MV-4-11 (cell line): Measurements from ENCODE around the gene ARHGAP4.
A peak's percentile ranks its signal among the peaks of the same experiment; 100 is the strongest.

Experiments
- DNase-seq: peaks from one replicate; lab custom pipeline; 2025; lab: John Stamatoyannopoulos, UW

The ARHGAP4 gene

DNA sequence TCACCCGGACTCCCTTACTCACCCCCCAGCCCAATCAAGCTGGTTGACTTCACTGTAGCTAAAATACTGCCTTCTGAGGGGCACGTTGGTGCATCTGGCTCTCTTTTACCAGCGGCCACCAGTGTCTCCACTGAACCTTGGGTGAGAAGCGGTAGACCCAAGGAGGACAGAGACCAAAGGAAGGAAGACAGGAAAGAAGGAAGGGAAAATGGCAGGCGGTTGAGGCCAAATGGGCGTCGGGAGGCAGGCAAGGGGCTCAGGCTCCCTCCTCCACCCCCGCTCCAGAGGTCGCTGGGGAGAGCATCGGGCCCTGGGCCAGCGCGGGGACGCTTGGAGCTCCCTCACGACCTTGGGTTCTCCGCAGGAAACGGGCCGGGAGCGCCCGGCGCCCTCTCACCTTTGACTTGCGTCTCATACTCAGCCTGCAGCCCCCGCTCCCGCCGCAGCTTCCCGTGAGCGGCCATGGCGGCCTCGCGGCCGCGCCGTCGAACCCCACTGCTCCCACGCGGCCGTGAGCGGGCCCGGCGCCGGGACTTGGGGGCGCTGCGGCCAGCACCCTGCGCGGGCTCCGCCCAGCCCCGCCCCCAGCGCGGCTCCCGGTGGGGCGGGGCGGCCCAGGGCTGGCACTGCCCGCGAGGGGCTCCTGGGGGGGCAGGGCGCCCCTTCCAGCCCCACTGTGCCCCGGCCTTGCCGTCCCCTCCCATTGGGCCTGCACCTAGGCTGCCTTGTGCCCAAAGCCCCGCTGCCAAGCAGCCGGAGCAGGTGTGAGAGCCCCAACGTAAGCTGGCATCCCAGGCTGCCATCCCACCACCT lies at the start of gene ARHGAP4:
ARHGAP4 (minus strand) TSS at position 526 of the 813 bp plus-strand sequence; CDS start at position 464, 62 bp downstream.
- peak; percentile 51 for DNase-seq

DNA sequence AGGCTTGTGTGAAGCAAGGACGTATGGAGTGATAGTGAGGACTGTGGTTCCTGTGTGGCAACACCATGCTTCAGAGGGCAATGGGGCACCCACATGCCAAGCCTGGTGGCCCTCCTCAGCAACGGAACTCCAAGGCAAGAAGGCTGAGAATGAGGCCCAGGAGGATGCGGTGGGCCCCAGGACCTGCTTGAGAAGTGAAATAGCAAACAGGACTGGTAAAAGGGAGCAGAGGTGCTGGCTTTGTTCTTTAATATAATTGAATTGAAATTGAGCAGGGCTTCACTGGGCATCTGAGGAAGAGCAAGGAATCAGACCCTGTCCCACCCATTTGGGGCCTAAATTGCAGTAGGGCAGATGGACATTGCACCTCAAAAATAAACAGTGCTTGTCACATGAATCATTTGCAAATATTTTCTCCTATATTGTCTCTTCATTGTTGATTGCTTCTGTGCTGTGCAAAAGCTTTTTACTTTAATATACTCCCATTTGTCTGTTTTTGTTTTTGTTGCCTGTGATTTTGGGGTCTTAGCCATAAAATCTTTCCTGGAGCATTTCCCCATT lies 48.7 kb upstream of the ARHGAP4 start:
- peak; percentile 13 for DNase-seq

DNA sequence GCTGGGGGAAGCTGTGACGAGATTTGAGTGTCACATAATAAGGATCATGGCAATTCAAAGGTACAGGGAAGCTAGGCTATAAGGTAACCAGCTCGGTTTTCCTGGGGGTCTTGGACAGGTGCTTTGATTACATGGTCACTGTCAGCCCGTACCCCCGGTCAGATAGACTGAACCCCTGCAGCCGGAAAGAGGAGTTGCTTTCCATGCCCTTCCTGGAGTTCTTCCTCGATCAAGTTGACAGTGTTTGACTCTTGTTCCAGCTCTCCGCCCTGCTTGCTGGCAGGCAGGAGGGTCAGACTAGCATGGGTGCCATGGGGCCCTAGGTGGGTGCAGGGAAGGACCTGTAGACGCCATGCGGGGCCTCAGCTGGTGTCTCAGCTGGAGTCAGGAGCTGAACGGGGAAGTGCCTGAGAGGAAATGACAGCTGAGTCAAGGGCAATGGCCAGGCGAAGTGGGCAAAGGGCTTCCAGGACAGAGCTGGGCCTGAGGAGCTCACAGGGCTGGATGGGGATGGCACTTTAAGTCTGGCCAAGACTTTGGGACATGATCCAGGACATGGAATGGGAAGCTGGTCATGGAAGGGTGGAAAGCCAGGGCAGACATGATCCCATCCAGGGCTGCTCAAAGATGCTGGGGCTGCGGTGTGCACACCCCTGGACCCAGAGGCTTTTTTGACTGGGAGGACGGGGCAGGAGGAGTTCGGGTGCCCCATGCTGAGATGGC lies 48.1 kb upstream of the ARHGAP4 start:
- peak; percentile 24 for DNase-seq

DNA sequence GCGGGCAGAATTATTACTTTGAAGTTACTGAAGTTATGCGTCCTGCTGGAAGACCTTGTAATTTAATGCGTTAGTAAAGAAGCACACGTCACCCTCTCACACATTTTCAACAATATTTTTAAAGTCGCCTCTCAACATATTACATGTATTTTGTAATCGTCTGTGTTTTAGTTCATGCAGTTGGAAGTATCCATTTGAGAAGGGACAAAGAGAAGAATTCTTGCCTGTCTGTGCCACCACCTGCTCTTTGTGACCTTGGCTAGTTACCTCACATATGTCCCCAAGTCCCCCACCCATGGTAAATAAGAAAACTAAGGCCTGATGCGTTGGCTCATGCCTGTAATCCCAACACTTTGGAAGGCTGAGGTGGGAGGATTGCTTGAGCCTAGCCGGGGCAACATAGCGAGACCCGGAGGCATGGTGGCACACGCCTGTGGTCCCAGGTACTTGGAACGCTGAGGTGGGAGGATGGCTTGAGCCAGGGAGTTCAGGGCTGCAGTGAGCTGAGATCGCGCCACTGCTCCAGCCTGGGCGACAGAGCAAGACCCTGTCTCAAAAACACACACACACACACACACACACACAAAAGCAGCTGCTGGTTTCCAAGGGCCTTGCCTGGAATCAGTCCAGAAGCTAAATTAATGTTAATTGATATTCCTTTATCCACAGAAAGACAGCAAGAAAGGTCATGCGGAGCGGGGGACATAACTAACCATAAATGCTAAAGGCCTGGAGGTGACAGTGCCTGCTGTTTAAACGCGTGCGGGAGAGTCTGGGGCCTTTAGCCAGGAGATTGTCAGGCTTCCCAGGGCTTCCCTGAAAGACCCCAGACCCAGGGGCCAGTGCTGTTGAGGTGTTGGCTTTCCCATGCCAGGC lies 47.3 kb upstream of the ARHGAP4 start:
- no peak for DNase-seq

DNA sequence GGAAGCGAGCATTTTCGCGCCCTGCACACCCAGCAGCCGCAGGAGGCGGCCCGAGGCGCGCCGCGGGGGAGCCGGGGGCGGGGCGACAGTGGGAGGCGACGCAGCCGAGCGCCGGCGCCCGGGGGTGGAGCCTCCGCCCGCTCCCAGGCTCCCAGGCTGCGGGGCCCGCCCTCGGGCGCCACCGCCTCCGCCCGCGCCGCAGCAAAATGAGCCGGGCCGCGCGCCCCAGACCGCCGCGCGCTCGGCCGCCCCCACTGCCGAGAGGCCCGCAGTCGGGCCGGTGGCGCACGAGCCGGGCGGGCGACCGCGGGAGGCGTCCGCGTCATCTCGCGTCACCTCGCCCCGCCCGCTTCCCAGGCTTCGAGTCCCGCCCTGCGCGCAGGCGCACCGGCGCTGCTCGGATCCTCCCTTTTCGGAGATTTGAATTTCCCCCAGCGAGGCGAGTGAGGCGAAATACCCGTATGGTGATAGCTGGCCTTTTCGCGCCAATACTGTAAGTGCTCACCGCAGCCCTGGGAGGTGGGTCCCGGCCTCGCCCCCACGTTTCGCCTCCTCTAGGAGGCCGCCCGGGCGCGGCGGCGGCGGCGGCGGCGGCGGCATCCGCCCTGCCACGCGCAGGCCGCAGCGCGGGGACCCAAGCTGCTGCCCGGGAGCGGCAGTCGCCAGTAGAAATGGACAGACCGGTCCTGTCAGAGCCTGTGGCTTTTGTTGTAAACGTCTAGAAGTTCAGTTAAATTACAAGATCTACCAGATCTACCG lies 46.5 kb upstream of the ARHGAP4 start, which contains the start of gene TMEM187:
TMEM187 (plus strand) TSS at position 387 of the 759 bp plus-strand sequence. CDS start 9,309 bp downstream, outside the sequence.
- peak; percentile 81 for DNase-seq

DNA sequence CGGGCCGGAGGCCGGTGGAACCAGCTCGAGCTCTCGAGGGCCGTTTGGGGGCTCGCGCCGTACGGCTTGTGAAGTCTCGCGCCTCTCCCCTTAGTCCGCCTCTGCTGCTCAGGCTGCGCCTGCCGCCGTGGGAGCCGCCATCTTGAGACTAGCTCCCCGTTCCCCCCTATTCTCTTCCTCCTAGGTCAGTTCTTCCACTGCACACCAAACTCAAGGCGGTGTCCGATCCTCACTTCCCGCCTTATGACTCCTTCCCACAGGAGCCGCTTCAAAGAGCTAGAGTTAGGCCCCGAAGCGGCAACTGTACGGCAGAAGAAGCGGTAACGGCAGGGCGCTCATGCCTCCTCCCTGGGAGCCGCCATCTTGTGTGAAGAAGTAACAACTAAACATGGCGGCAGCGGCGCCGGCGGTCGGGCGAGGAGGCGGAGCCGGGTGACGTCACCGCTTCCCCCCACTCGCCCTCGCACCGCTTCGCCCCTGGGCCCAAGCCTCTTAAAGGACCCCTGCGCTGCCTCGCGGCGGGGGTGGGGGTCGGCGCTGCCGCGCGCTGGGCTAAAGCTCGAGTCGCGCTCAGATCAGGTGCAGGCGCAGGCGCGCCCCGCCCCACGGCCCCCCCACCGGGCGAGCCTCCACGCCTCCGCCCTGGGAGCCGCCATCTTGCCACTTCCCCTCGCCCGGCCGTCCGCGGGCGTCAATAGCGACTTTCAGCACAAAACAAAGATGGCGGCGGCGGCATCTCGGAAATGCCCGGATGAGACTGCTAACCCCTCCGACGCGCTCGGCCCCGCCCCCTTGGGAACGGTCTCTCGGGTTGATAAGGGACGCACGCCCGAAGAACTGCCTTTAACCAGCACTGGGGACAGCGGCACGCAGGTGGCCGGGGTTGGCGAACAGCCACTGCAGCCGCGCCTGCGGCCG lies 45.6 kb upstream of the ARHGAP4 start, which contains the start of gene HCFC1:
HCFC1 (minus strand) TSS at position 369 of the 918 bp plus-strand sequence. CDS start 978 bp downstream, outside the sequence.
- DNase-seq: peak; percentile 88

DNA sequence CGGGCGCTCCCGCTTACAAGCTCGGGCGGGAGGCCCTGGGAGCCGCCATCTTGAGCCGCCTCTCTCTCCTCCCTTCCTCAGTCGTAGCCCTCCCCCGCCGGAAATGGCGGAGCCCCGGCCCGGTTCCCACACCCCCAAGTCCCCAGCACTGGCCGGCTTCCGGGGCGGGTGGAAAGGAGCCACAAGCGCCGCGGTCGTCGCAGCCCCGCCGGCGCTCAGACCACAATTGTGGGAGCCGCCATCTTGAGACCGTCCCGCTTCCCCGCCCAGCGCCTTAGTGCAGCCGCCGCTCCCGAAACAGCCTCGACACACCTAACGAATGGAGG lies 45.0 kb upstream of the ARHGAP4 start:
- DNase-seq: peak; percentile 73

DNA sequence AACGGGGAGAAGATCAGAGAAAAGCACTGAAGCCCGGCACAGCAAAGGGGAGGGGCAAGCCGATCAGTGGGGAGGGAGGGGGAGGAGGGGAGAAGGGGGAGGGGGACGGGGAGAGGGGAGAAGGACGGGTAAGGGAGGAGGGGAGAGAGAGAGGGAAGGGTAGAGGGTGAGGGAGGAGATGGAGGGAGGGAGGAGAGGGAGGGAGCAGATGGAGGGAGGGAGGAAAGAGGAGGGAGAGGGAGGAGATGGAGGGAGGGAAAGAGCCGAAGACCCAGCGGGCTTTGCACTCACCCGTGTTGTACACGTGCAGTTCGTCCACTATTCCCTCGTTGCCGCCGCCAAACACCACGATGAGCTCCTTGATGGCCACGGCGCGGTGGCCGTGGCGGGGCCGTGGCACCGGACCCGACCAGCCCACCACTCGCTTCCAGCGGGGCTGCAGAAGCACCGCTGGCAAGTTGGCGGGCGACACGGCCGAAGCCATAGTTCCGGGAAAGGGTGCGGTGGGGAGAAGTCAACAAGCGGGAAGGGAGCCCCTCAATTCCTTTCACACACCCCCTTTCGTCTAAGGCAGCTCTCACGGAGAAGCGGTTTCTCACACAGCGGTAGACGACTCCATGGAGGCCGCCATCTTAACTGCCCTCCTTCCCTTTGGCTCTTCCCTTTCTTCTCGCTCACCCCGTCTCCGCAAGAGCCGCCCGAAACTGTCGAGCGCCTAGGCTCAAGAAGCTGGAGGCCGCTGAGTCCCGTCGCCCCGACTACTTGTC lies 44.5 kb upstream of the ARHGAP4 start:
- peak; percentile 48 for DNase-seq

DNA sequence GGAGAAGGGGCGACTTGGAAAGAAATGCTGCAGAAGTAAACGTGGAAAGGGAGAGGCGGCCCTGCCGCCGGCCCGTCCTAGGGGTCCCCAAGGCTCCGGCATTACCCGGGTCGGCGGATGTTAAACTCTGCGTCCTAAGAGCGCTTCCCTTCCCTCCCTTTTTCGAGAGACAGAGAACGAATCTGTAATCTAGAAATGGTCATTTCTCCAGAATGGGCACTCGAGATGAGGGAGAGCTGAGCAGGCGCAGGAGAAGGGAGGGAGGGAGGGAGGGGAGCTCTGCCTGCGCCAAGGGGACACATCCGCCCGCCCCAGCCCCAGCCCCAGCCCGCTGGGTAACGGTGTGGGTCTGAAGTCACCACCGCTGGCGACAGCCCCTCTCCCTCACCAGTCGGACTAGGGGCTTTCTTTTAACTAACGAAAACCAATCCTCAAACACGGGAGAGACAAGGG lies 43.9 kb upstream of the ARHGAP4 start:
- DNase-seq: no peak

DNA sequence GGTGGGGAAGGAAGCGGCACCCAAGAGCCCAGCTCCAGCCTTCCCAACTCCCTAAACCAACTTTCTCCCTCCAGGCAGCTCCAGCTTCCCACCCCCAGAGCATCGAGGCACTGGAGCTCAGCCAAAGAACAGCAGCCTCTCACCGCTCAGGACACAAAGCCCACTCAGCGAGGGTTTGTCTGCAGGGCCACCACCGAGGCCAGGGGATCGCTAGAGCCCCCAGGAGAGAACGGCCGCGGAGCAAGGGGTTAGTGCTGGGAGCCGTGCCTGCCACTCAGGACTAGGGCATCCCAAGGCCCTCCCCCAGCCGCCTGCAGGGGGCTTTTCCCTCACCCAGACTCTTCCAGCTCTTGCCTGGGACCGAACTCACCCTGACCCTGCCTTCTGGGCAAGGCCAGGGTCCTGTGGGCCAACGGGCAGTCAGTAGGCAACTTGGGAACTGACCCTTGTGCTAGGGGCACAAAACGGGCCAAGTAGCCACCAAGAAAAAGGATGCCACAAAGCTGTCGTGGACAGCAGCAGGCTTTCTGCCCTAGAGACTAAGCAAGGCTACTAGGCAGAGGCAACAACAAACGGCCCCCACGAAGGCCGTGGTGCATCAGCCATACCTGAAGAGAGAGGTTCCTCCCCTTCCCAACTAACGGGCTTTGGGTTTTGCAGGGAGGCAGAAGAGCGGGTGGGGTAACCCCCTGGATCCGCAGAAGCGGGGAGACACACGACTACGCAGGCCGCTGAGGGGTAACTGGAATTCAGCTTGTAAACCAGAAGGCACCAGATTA lies 43.2 kb upstream of the ARHGAP4 start:
- DNase-seq: no peak

DNA sequence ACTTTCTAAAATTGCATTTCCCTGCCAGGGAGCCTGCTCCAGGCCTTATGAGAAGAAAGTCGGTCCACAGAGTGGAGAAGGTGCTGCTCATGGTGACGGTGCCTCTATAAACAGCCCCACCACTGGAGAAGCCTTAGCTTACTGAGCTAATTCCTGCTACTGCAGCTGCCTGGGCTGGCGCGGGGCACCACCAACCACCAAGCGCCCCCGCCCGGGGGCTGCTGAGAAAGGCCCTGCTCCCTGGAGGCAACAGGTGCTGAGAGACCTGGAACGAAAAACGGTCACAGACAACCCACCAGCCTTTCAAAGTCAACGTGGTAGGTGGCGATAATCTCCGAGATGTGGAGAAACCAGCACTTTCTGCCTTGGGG lies 42.7 kb upstream of the ARHGAP4 start:
- DNase-seq: peak; percentile 4

DNA sequence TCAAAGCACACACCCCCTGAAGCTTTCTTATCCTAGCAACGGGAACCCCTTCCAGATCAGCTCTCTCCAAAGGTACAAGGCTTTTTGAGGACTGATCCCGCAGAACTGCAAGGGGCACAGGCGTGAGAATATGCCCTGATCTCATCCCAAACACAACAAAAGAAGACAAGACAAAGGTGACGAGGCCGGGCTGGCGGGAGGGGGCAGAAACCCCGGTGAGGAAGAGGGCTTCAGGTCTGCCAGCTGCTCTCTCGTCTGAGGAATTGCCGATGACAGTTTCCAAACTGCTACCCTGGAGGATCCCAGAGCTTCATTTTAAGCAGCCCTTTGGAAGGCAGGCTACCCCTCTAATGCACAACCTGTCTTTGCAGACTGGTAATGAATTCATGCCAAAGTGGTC lies 42.2 kb upstream of the ARHGAP4 start:
- no peak for DNase-seq

DNA sequence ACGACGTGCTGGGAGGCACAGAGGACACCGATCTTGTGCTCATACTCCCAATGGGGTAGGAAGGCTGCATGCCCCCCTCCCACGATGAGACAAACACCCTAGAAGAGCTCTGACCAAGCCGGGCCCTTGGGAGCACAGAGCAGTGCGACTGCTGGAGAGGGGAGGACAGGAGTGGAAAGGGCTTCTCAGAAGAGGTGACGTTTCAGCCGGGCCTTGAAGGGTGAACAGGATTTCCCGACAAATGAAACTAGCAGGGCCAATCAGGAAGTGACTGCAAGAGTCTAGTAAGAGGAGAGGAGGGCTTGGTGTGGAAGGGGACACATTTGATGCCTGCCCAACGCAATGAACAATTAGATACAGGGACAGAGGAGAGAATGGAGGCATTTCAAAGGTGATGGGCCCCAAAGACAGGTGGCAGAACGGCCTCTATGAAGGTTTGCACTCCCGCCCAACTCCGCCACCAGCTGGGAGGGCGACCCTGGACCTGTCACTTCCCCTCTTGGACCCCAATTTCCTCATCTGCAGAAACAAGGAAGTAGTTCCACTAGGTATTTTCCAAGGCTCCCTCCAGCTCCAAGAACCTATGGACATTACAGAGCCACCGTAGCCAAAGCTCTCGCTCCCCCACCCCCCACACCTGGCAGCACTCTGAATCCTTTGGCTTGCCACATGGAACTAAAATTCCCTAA lies 41.6 kb upstream of the ARHGAP4 start:
- DNase-seq: peak; percentile 31

DNA sequence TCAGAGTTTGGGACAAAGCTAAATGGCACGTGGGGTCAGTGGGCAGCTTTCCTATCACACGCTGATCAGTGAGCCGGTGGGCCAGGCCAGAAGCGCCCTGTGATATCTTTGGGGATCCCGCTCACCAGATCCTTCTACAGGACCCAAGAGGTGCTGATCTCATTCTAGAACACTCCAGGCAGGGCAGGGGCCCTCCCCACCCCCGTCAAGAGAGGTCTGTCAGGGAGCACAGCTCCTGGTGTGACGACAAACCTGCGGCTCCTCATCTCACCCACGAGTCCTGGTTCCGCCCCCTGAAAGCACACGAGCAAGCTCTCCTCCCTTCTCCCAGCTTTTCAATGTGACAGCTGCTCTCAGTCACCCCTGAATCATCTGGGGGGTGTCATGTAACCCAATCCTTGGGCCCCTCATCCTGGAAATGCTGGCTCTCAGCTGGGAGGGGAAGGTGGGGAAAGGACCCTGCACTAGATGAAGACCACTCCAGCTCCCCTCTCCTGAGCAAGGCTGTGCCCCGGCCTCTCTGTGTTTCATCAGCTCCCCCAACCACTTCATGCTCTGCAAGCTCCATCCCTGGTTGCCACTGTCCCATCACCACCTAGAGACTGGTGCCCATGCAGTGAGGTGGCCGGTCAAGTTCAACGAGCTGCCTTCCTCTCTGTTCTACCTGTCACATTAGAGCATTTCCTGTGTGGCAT lies 40.9 kb upstream of the ARHGAP4 start:
- no peak for DNase-seq

DNA sequence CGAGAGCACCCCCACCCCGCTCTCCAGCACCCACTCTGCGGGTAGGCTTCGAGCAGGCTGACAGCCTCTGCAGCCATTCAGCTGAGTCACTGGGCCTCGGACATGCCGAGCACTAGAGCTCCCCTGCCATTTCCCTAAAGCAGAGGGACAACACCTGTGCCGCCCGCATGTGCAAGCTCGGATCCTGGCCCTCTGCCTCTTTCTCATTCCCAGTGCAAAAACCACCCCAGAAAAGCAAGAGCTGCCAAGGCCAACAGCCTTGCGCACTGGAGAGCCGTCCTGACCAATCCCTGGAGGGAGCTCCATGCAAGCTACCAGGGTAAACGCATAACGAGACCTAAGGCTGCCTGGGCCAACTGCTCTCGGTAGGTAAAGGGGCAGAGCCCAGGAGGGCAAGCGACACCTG lies 40.2 kb upstream of the ARHGAP4 start:
- DNase-seq: no peak

DNA sequence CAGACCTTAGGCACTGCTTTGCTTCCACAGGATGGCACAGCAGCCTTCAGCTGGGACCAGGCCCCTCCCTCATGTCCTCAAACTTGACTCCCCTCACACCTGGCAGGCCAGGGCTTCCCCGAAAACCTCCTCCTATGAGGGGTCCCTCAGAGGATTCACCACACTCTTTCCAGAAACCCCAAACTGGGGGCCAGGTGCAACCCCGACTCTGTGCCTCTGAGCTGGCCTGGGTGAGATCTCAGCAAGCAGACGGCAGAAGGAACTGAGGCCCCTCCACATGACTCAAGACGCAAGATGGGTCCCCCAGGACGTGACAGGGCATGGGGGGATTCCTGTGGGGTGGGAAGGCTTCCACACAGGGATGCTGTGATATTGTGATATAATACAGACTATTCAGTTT lies 39.3 kb upstream of the ARHGAP4 start:
- no peak for DNase-seq

DNA sequence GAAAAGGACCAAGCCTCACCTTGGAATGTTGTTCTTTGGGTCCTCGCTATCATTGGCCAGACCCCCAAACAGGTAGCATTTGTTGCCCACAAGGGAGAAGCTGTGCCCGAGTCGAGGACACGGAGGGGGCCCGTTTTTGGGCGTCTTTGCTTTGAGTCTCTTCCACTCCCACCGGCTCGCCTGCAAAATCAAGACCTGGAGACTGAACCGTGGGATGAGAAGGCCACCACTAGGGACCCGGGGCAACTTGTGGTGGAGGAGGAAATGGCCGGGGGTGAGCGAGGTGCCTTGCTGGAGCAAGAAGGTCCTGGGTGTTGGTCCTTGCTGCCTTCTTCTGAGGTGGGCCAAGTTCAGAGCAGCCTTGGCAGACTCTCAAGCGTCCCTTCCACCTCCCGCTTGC lies 38.0 kb upstream of the ARHGAP4 start:
- DNase-seq: no peak
